BLaER1 (cell line): Measurements from ENCODE around the gene PFDN2.

ENCODE experiments used
- H3K27ac ChIP-seq: shearing (Covaris generic); formaldehyde crosslinking; 2 replicates; pipeline ENCODE4 v1.8.1; 2022
- H3K27me3 ChIP-seq: shearing (Covaris generic); formaldehyde crosslinking; 2 replicates; pipeline ENCODE4 v1.8.1; 2022
- H3K36me3 ChIP-seq: shearing (Covaris generic); formaldehyde crosslinking; 2 replicates; pipeline ENCODE4 v1.8.1; 2022
- H3K4me1 ChIP-seq: shearing (Covaris generic); formaldehyde crosslinking; 2 replicates; pipeline ENCODE4 v1.8.1; 2022
- H3K4me2 ChIP-seq: shearing (Covaris generic); formaldehyde crosslinking; 2 replicates; pipeline ENCODE4 v1.8.1; 2022
- H3K4me3 ChIP-seq: shearing (Covaris generic); formaldehyde crosslinking; 2 replicates; pipeline ENCODE4 v1.8.1; 2022
- H3K9ac ChIP-seq: shearing (Covaris generic); formaldehyde crosslinking; 2 replicates; pipeline ENCODE4 v1.8.1; 2022
- H3K9me3 ChIP-seq: shearing (Covaris generic); formaldehyde crosslinking; 2 replicates; pipeline ENCODE4 v1.8.1; 2022
- H4K20me1 ChIP-seq: shearing (Covaris generic); formaldehyde crosslinking; 2 replicates; pipeline ENCODE4 v1.8.1; 2022
- Cebpa-rat ChIP-seq: shearing (Covaris generic); IDR thresholded peaks from 2 replicates; pipeline ENCODE4 v1.8.1; 2022

PFDN2 gene

GRCh38 chr1:161091796-161092507, 25.9 kb downstream of the PFDN2 start:
- Histone ChIP-seq H3K27ac (no peak overlapping the region), H3K9me3 (no peaks in the 10 kb centered on the region), H3K36me3 (no peaks in the 10 kb centered on the region), H3K4me1 (peaks cover 3% of the 10 kb centered on the region), H3K9ac (no peak overlapping the region), H3K4me2 (no peak overlapping the region), H4K20me1 (no peaks in the 10 kb centered on the region), H3K4me3 (no peak overlapping the region), H3K27me3 (no peaks in the 10 kb centered on the region)
- TF ChIP-seq Cebpa-rat = no peak

DNA sequence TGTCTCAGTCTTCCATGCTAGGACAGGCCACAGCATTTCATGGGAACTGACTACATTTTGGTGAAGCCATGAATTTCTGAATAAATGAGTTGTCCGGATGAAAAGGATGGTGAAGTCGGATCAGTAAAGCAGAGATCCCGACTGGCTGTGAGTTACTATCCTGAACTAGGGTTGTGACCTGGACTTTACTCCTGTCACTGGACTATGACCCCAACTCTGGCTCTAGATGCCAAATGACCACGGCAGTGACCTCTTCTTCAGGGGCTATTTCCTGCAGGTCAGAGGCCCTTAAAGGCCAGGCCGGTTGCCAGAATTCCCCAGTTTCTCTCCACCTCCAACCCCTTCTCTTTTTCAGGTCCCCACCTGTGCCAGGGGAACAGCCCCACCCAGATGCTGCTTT, 26.7 kb downstream of the PFDN2 start:
- no peaks in the 10 kb centered on the region for H3K27me3 ChIP-seq
- no peaks in the 10 kb centered on the region for H4K20me1 ChIP-seq
- H3K4me1 ChIP-seq = no peaks in the 10 kb centered on the region
- no peaks in the 10 kb centered on the region for H3K9me3 ChIP-seq
- no peak overlapping the region for H3K27ac ChIP-seq
- H3K4me3 ChIP-seq = no peak overlapping the region
- TF ChIP-seq Cebpa-rat = no peak
- H3K9ac ChIP-seq = no peak overlapping the region
- H3K36me3 ChIP-seq = no peaks in the 10 kb centered on the region
- H3K4me2 ChIP-seq = no peak overlapping the region

- no peak overlapping the region for H3K27ac ChIP-seq
- H3K9ac ChIP-seq = no peak overlapping the region
- H3K27me3 ChIP-seq = no peaks in the 10 kb centered on the region
- no peaks in the 10 kb centered on the region for H3K9me3 ChIP-seq
- no peak for TF ChIP-seq Cebpa-rat
- no peak overlapping the region for H3K4me3 ChIP-seq
- no peaks in the 10 kb centered on the region for H3K36me3 ChIP-seq
- H3K4me1 ChIP-seq = no peaks in the 10 kb centered on the region
- no peak overlapping the region for H3K4me2 ChIP-seq
- H4K20me1 ChIP-seq = no peaks in the 10 kb centered on the region
These were observed 27.2 kb downstream of the PFDN2 start for GRCh38 chr1:161090617-161091016.

GRCh38 chr1:161089938-161090337, 27.9 kb downstream of the PFDN2 start:
- Histone ChIP-seq H3K9ac (no peak overlapping the region), H3K27ac (no peak overlapping the region), H3K4me3 (no peak overlapping the region), H3K27me3 (no peaks in the 10 kb centered on the region), H4K20me1 (no peaks in the 10 kb centered on the region), H3K4me1 (no peaks in the 10 kb centered on the region), H3K36me3 (no peaks in the 10 kb centered on the region), H3K9me3 (no peaks in the 10 kb centered on the region), H3K4me2 (no peak overlapping the region)
- no peak for TF ChIP-seq Cebpa-rat

- Histone ChIP-seq H3K27ac (no peak within 1 kb of the TSS), H3K9me3 (no peaks in the 10 kb centered on the region), H4K20me1 (no peaks in the 10 kb centered on the region), H3K9ac (no peak within 1 kb of the TSS), H3K4me3 (no peak within 1 kb of the TSS), H3K4me1 (no peaks in the 10 kb centered on the region), H3K36me3 (no peaks in the 10 kb centered on the region), H3K27me3 (no peaks in the 10 kb centered on the region), H3K4me2 (no peak within 1 kb of the TSS)
- no peak for TF ChIP-seq Cebpa-rat
These were observed 28.4 kb downstream of the PFDN2 start, which contains the start of gene NECTIN4 for GRCh38 chr1:161089251-161089924. TSS of gene NECTIN4 (minus strand) at chr1:161089558. CDS start at chr1:161089296, 262 bp downstream.

- Histone ChIP-seq H3K9ac (no peak overlapping the region), H4K20me1 (no peaks in the 10 kb centered on the region), H3K9me3 (no peaks in the 10 kb centered on the region), H3K27me3 (no peaks in the 10 kb centered on the region), H3K27ac (no peak overlapping the region), H3K36me3 (no peaks in the 10 kb centered on the region), H3K4me1 (no peaks in the 10 kb centered on the region), H3K4me2 (no peak overlapping the region), H3K4me3 (no peak overlapping the region)
- no peak for TF ChIP-seq Cebpa-rat
These were observed 29.2 kb downstream of the PFDN2 start for GRCh38 chr1:161088587-161089110.

DNA sequence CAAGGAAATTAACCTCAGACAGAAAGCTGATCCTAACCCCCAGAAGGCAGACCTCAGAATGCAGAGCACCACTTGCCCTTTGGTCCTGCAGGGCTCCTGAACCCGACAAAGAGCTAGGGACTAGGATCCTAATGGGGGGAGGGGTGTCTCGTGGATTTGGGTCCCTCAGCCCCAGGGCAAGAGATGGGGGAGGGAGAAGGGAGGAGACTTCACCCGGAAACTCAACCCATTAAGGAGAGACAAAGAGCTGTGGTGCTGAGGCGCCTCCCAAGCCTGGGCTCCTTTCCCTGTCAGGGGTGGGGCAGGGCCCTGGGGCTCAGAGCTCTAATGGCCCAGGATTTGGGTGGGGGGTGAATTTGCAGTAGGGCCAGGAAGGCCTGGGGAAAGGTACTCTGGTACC, 31.4 kb downstream of the PFDN2 start:
- H4K20me1 ChIP-seq = no peaks in the 10 kb centered on the region
- H3K9ac ChIP-seq = no peak overlapping the region
- H3K9me3 ChIP-seq = no peaks in the 10 kb centered on the region
- no peaks in the 10 kb centered on the region for H3K36me3 ChIP-seq
- TF ChIP-seq Cebpa-rat = no peak
- no peak overlapping the region for H3K27ac ChIP-seq
- H3K4me1 ChIP-seq = no peaks in the 10 kb centered on the region
- H3K4me3 ChIP-seq = no peak overlapping the region
- no peak overlapping the region for H3K4me2 ChIP-seq
- no peaks in the 10 kb centered on the region for H3K27me3 ChIP-seq

GRCh38 chr1:161085165-161085564, 32.7 kb downstream of the PFDN2 start:
- Histone ChIP-seq H4K20me1 (no peaks in the 10 kb centered on the region), H3K9ac (no peak overlapping the region), H3K4me2 (no peak overlapping the region), H3K27ac (no peak overlapping the region), H3K4me1 (no peaks in the 10 kb centered on the region), H3K36me3 (no peaks in the 10 kb centered on the region), H3K9me3 (no peaks in the 10 kb centered on the region), H3K4me3 (no peak overlapping the region), H3K27me3 (no peaks in the 10 kb centered on the region)
- TF ChIP-seq Cebpa-rat = no peak

GRCh38 chr1:161084597-161084988, 33.2 kb downstream of the PFDN2 start:
- Histone ChIP-seq H3K4me2 (no peak overlapping the region), H3K36me3 (no peaks in the 10 kb centered on the region), H3K27me3 (no peaks in the 10 kb centered on the region), H3K4me1 (no peaks in the 10 kb centered on the region), H3K9me3 (no peaks in the 10 kb centered on the region), H3K9ac (no peak overlapping the region), H4K20me1 (no peaks in the 10 kb centered on the region), H3K27ac (no peak overlapping the region), H3K4me3 (no peak overlapping the region)
- no peak for TF ChIP-seq Cebpa-rat
